ENCODE measurements around the gene FAIM2. TPM values are rescaled to one million over a fixed set of nuclear protein-coding genes. Genes with fewer than 3 reads are reported as not detected.

The FAIM2 gene
- total RNA-seq, 4 donors from 2014 or later: 4.1 to 10.3 (median 7.4) TPM

DNA sequence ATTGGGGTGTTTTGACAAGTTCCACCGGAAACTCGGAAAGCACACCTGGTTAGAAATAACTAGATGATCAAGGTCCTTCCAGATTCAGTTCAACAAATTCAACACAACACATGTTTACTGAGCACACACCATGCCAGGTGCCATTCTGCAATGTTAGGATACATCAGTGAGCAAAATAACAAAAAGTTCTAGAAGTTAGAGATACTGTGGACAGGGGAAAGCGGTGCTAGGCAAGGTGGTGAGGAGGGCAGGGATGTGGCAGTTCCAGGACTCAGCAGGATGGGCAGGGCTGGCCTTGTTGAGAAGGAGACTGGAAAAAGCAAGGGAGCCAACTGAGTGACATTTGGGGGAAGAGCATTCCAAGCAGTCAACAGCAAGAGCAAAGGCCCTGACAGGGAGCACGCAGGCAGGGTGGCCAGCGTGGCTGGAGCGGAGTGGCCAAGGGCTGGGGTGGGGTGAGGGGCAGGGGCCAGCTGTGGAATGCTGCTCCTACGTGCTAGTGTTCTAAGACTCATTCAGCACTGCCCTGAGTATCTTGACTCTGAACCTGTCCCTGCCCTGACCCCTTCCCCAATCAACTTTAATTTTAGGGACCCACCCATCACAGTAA lies 19.4 kb upstream of the FAIM2 start:
- Histone ChIP-seq H3K4me3 (no peak overlapping the region), H3K9me3 (no peaks in the 10 kb centered on the region), H3K27ac (replicated peaks in 1 of 4) (peak overlapping the region in 3 of 4 donors; percentile 0 to 35 (median 23)), H3K27me3 (peaks cover 0 to 7% (median 0%) of the 10 kb centered on the region in 4 donors), H3K4me1 (peaks cover 0 to 12% (median 9%) of the 10 kb centered on the region in 4 donors), H3K36me3 (no peaks in the 10 kb centered on the region)
- WGBS: 83% methylated on average over 7 of the region's 7 CpGs
- DNase-seq (ENCODE audit: extremely low spot score): no peak
- TF ChIP-seq POLR2A (IDR thresholded peaks at IDR 0.05; ENCODE audit: low read depth) (no peak), EP300 (IDR thresholded peaks at IDR 0.05) (no peak), POLR2AphosphoS5 (IDR thresholded peaks at IDR 0.05) (no peak)
- TF ChIP-seq, protein P1, sequence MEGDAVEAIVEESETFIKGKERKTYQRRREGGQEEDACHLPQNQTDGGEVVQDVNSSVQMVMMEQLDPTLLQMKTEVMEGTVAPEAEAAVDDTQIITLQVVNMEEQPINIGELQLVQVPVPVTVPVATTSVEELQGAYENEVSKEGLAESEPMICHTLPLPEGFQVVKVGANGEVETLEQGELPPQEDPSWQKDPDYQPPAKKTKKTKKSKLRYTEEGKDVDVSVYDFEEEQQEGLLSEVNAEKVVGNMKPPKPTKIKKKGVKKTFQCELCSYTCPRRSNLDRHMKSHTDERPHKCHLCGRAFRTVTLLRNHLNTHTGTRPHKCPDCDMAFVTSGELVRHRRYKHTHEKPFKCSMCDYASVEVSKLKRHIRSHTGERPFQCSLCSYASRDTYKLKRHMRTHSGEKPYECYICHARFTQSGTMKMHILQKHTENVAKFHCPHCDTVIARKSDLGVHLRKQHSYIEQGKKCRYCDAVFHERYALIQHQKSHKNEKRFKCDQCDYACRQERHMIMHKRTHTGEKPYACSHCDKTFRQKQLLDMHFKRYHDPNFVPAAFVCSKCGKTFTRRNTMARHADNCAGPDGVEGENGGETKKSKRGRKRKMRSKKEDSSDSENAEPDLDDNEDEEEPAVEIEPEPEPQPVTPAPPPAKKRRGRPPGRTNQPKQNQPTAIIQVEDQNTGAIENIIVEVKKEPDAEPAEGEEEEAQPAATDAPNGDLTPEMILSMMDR (IDR thresholded peaks at IDR 0.05): no peak
- intact Hi-C loops (cut with DNase I): no loop called here

DNA sequence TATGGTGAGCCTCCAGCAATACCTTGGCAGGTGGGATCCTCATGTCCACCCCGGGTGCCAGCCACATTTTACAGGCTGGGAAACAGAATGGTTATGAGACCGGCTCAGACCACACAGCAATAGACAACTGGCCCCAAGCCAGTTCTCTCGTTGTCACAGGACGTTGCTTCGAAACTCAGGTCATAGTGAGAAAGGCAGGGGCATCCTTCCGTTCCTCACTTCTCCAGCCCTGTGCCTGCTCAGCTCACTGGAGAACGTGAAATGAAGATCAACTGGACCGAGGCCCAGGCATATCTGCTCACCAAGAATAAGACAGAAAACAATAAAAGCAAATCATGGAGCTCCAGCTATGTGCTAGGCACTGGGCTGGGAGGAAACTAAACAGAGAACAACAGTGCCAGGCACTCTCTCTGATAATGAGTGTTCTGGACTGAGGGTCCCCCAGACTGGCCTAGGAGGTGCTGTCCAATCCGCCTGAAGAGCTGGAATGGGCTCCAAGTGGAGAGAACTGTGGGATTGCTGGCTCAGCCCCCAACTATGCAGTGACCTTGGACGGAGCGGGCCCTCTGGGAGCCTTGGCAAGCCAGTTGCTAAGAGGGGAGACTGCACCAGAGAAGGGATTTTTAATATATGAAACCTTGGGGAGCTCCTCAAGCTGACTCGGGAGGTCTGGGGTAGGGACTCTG lies 18.8 kb upstream of the FAIM2 start:
- no peaks in the 10 kb centered on the region for H3K9me3 ChIP-seq
- H3K27me3 ChIP-seq: peaks cover 0 to 13% (median 0%) of the 10 kb centered on the region in 4 donors
- peak overlapping the region in 3 of 4 donors; percentile 0 to 35 (median 3) for H3K27ac ChIP-seq (replicated peaks in 1 of 4)
- intact Hi-C loops (cut with DNase I): no loop called here
- H3K4me1 ChIP-seq: peaks cover 0 to 12% (median 9%) of the 10 kb centered on the region in 4 donors
- no peak for TF ChIP-seq POLR2AphosphoS5 (IDR thresholded peaks at IDR 0.05)
- TF ChIP-seq POLR2A (IDR thresholded peaks at IDR 0.05; ENCODE audit: low read depth): no peak
- TF ChIP-seq, protein P1 (IDR thresholded peaks at IDR 0.05): no peak
- TF ChIP-seq EP300 (IDR thresholded peaks at IDR 0.05): no peak
- H3K36me3 ChIP-seq: no peaks in the 10 kb centered on the region
- DNase-seq (ENCODE audit: extremely low spot score): no peak
- WGBS: 70% methylated on average over 12 of the region's 12 CpGs
- H3K4me3 ChIP-seq: no peak overlapping the region

DNA sequence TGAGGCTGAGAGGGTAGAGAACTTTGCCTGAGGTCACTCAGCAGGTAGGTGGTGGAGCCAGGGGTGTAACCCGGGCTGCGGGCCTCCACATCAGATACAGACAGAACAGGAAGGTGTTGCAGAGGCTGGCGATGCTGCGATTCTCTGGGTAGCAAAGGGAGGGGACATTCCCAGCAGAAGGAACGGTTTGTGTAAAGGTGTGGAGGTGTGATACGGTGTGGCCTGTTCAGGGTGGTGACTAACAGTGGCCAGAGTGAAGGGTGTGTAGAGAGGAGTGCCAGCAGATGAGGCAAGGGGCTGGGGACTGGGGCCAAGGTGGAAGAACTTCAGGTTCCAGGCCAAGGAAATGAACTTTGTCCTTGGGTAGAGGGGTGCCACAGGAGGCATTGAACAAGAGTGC lies 18.2 kb upstream of the FAIM2 start:
- intact Hi-C loops (cut with DNase I): no loop called here
- peak overlapping the region in 1 of 4 donors; percentile 0 for H3K27ac ChIP-seq (replicated peaks in 1 of 4)

DNA sequence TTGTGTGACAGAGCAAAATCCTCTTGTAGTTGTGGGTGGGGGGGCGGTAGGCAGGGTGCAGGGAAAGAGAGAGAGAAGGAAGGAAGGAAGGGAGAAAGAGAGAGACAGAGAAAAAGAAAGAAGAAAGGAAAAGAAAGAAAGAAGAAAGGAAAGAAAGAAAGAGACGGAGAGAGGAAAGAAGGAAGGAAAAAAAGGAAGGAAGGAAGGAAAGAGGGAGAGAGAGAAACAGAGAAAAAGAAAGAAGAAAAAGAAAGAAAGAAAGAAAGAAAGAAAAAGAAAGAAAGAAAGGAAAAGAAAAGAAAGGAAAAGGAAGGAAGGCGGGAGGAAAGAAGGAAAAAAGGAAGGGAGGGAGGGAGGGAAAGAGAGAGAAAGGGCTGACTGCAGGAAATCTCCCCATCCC lies 17.6 kb upstream of the FAIM2 start:
- 78% methylated on average over 3 of the region's 3 CpGs for WGBS
- Histone ChIP-seq H3K9me3 (no peaks in the 10 kb centered on the region), H3K36me3 (no peaks in the 10 kb centered on the region), H3K4me1 (peaks cover 0 to 12% (median 9%) of the 10 kb centered on the region in 4 donors), H3K27me3 (peaks cover 0 to 22% (median 0%) of the 10 kb centered on the region in 4 donors), H3K27ac (replicated peaks in 1 of 4) (no peak overlapping the region), H3K4me3 (no peak overlapping the region)
- DNase-seq (ENCODE audit: extremely low spot score): no peak
- intact Hi-C loops (cut with DNase I): no loop called here
- TF ChIP-seq, protein P1 (IDR thresholded peaks at IDR 0.05): no peak

More for the DNA sequence above, 18.2 kb upstream of the FAIM2 start:
- Histone ChIP-seq H3K9me3 (no peaks in the 10 kb centered on the region), H3K4me1 (peaks cover 0 to 12% (median 9%) of the 10 kb centered on the region in 4 donors), H3K27me3 (peaks cover 0 to 19% (median 0%) of the 10 kb centered on the region in 4 donors), H3K36me3 (no peaks in the 10 kb centered on the region), H3K4me3 (no peak overlapping the region)
- DNase-seq (ENCODE audit: extremely low spot score): no peak
- TF ChIP-seq POLR2A (IDR thresholded peaks at IDR 0.05; ENCODE audit: low read depth): no peak
- WGBS: 76% methylated on average over 6 of the region's 6 CpGs

DNA sequence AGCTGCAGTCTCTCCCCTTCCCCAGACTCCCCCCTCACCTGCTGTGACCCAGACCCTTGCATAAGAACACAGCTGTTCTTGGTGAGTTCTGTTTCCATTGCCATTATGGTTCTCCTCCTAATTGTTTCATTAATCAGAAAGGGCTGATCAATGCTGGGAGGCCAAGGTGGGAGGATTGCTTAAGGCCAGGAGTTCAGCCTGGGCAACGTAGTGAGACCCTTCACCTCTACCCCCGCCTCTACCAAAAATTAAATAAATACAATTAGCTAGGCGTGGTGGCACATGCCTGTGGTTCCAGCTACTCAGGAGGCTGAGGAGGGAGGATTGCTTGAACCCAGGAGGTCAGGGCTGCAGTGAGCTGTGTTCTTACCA lies 17.2 kb upstream of the FAIM2 start:
- DNase-seq (ENCODE audit: extremely low spot score): no peak

More for the DNA sequence above, 17.2 kb upstream of the FAIM2 start:
- Histone ChIP-seq H3K4me3 (no peak overlapping the region), H3K36me3 (no peaks in the 10 kb centered on the region), H3K4me1 (peaks cover 0 to 12% (median 11%) of the 10 kb centered on the region in 4 donors), H3K9me3 (no peaks in the 10 kb centered on the region), H3K27me3 (peaks cover 0 to 22% (median 0%) of the 10 kb centered on the region in 4 donors), H3K27ac (replicated peaks in 1 of 4) (peak overlapping the region in 1 of 4 donors; percentile 23)
- TF ChIP-seq POLR2AphosphoS5 (IDR thresholded peaks at IDR 0.05) (no peak), POLR2A (IDR thresholded peaks at IDR 0.05; ENCODE audit: low read depth) (no peak), EP300 (IDR thresholded peaks at IDR 0.05) (no peak)
- TF ChIP-seq, protein P1 (IDR thresholded peaks at IDR 0.05): no peak
- intact Hi-C loops (cut with DNase I): no loop called here
- WGBS: 87% methylated on average over 3 of the region's 3 CpGs

Data from esophagus muscularis mucosa (tissue), 4 donors.